HG03460 (cell line): Measurements from ENCODE around the gene TDP2.
"Not testable (repeated sequence)": the region's sequence is repeated elsewhere in the genome, so short reads cannot be mapped to it uniquely, and the experiment has no call there.

Source experiments
- ATAC-seq: cut with Tn5 transposase; IDR thresholded peaks from one replicate; pipeline ENCODE4 v1.9.1; 2021; ENCODE audit not compliant: unreplicated experiment

TDP2 gene

DNA sequence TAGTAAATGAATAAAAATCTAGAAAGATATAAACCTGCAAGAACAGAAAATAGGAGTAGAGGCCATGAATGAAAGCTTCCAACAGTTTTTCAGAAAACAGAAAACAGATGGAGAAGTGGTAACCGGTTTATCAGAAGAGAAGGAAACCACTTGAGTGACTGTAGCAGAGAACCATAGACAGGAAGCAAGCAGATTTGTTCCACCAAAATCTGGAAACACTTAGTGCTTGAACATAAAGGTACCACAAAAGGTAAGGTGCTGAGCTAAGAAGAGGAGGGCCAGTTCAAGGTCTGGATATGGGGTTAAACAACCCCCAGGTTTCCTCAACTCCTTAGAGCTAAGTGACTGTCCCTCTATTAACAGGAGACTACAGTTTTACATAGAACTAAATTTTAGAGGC is 11.5 kb downstream of the TDP2 start:
- no peak for ATAC-seq

DNA sequence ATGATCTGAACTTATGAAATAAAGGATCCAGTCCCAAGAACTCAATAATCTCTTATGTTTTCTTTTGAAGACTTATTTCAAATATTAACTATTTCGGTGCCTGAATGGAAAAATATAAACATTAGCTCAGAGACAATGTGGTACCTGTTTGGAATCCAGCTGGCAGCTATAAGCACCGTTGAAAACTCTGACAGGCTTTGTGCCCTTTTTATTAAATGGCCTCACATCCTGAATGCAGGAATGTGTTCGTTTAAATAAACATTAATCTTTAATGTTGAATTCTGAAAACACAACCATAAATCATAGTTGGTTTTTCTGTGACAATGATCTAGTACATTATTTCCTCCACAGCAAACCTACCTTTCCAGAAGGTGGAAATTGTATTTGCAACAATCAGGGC is 16.3 kb downstream of the TDP2 start:
- no peak for ATAC-seq

DNA sequence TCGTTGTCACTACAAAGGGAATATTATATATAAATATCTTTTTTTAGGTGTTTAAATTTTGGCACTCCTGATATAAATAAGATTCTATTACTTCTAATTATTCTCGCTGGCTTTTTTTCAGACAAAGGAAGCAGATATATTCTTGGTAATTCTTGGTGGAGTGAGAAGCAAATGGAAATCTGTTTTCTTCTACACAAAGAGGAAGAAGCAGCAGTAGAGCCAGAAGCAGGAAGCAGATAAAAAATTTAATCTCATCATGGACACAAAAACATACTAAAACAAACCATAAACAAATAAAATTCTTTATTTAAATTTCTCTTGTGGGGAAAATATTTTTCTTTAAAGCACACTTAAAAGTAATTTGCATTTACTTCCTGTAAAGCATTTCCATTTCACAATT is 17.0 kb downstream of the TDP2 start:
- no peak for ATAC-seq

DNA sequence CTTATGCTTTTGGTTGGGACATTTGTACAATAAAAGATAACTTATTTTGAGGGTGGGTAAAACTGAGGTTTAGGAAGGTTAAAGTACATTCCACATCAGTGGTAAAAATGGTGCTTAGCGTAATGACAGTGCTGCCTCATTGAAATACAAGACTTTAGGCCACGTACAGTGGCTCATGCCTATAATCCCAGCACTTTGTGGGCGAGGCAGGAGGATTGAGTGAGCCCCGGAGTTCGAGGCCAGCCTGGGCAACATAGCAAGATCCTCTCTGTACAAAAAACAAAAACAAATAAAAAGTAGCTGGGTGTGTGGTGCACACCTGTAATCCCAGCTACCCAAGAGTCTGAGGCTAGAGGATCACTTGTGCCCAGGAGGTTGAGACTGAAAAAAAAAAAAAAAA is 18.4 kb downstream of the TDP2 start:
- ATAC-seq = no peak

DNA sequence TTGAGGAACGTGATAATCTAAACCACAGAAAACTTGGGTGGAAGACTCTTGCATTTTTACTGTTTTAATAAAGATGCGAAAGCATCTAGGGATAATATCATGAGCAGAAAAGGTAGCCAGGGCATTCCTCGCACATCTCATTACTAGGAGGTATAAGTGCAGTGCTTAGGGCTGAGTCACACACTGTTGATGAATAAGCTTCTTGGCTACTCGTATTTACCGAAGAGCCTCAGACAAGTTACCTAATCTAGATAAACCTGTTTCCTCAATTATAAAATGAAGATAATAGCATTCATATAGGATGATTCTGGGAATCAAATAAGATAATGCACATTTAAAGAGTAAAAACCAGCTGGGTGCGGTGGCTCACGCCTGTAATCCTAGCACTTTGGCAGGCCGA is 19.9 kb downstream of the TDP2 start:
- no peak for ATAC-seq

DNA sequence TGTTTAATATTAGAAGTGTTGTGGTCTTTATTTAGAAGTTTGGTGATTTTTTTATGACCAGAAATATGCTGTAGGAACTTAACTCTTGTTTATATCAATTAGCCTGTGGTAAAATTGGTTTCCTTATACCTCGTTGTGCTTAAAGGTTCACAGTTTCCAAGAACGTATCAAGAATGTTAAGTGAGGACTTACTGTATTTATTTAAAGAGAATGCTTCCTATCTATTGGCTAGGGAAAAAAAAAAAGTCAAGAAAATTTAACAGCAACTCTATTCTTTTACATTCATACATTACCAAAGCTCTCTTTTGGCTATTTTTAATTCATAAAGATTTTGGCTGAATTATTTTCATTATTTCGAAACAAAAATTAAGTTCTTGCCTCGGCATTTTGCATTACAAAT is 22.3 kb downstream of the TDP2 start:
- no peak for ATAC-seq

DNA sequence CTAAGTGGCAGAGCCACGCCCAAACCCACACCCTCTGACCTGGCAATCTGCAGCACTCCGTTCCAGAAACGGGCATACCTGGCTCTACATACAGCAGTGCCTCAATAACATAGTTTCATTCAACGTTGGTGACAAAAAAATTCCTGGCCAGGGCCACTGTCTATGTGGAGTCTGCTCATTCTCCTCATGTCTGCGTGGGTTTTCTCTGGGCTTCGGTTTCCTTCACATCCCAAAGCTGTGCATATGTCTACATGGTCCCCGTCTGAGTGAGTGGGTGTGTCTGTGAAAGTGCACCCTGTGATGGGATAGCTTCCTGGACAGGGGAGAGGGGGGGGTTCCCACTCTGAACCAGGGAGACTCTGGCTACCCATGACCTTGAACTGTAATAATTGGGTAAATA is 22.8 kb downstream of the TDP2 start:
- ATAC-seq = no peak

DNA sequence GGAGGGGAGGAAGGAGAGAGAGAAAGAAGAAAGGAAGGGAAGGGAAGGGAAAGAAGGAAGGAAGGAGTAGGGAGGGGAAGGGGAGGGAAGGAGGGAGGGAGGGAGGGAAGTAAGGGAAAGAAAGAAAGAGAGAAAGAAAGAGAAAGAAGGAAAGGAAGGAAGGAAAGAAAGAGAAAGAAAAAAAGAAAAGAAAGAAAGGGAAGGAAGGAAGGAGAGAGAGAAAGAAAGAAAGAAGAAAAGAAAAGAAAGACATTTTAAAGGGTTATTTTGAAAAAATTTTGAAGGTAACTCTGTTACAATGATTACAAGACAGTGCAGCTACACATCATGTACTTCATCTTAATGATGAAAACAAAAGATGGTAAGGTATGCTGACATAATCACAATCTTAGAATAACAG is 24.6 kb downstream of the TDP2 start:
- no peak for ATAC-seq

DNA sequence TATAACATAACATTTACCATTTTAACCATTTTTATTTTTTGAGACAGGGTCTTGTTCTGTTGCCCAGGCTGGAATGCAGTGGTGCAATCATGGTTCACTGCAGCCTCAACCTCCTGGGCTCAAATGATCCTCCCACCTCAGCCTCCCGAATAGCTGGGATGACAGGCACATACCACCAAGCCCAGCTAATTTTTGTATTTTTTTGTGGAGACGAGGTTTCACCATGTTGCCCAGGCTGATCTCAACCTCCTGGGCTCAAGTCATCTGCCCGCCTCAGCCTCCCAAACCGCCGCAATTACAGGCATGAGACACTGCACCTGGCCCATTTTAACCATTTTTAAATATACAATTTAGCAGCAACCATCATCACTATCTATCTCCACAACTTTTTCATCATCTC is 26.1 kb downstream of the TDP2 start:
- not testable (repeated sequence) for ATAC-seq

DNA sequence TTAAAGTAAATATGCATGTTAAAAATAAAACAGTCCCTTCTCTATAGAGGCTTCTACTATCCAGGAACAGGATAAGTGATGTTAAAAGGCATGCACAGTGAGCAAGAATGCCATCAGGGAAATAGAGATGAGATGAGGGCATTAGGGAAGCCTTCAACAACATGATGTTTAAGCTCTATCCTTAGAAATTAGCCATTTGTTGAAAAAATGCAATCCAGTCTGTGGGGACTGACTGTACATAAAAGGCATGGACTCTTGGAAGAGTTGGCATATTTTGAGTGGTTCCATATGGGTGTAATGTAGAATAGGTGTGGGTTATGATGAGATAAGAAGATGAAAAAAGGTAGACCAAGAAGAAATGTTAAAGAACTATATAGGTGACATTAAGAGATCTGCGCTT is 26.5 kb downstream of the TDP2 start:
- ATAC-seq = no peak

DNA sequence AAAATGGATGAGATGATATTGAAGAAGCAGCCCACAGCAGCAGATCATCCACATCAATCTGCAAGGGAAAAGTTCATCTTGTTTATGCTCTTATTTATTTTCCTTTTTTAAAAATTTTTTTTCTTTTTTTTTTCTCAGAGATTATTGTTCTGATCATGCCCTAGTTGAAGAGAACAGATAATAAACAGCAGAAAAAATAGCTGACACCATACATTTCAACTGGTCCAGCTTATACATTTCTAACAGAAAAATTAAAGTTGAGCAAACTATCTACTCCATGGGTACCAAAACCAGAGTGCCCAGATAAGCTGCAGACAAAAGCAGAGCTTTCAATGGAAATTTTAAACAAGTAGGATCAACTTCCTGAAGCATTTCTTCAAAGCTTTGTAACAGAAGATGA is 30.0 kb downstream of the TDP2 start:
- ATAC-seq = no peak

DNA sequence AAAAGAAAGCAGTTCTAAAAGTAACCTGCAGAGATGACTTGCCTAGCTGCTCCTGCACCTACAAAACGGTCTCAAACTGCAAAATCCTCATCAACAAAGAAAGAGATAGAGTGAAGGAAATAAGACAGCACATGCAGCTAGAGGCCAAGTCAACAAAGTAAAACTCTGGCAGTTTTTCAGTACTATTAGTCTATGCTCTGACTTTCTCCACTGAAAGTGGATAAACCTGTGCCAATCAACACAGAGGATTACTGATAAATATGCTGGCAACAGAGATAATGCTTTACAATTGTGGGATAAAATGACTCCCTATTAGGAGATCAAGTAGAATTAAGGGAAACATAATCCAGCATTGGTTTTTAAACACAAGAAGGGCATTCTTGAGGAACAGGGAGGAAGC is 34.1 kb downstream of the TDP2 start:
- no peak for ATAC-seq

DNA sequence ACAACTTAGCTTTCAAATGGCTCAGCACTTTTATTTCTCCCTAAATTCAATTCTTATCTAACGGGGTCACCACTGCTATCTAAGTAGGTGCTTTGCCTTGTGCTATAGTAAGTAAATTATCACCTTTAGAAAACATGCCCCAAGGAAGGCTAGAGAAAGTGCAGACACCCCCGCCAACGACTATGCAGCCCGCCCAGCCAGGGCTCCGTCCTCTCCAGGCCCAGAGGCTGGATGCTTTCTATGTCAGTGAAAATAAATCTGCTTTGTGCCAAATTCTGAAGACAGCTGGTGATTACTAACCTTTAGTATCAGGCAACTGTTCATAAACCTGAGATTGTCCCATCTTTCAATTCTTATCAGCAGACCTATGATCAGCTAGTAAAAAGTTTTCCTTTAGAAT is 35.0 kb downstream of the TDP2 start:
- no peak for ATAC-seq

DNA sequence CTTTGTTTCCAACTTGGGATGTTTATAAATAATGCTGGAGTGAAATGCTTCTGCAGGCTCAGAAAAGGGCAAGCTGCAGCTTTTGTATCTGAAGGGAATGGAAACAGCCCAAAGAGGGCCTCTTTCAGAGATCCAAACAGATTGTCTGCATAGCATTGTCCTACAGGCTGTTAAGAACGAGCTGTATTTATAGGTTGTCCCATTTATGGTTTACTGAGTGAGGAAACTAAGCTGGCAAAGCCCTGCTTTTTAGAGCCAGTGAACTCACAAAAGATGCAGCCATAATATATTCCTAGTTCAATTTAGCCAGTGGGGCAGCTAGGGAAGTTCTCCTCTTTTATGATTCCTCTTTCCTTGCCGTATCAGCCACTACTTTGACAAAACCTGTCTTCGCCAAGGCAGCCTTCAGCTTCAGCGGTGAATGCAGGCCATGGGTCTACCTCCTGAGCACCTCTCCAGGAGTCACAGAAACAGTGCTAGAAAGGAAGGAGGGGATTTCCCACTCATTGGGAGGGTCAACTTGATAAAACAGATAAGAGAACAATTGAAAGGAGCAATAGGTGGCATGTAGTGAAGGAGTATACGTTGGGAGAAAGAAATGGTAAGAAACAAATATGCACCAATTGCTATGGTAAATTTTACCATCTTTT is 35.7 kb downstream of the TDP2 start:
- ATAC-seq = no peak

DNA sequence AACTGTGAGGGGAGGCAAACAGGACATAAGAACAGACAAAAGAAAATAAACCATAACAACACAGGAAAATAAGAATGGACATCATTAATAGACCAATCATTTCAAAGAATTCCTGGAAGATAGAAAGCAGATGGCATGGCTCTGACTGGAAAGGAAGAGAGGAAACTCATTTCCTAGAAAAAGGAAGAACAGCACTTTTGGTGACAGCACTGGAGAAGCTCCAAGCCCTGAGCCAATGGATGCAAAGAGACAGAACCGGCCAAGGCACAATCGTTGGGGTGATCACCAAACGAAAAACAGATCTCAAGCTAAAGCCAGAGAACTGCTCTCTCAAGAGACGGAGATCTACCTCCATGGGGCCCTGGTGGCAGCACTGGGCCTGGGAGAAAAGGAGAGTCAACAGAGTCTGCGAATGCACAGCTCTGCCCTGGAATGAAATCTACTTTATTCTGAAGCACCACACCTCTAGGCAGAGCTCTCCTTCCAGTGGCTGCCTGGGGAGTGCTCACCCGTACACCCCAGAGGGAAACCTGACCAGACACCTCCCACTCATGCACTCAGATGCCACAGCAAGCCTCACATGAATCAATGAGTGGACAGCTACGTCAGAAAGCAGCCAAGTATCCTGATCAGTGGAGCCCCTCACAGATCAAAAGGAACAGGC is 44.9 kb downstream of the TDP2 start:
- no peak for ATAC-seq

DNA sequence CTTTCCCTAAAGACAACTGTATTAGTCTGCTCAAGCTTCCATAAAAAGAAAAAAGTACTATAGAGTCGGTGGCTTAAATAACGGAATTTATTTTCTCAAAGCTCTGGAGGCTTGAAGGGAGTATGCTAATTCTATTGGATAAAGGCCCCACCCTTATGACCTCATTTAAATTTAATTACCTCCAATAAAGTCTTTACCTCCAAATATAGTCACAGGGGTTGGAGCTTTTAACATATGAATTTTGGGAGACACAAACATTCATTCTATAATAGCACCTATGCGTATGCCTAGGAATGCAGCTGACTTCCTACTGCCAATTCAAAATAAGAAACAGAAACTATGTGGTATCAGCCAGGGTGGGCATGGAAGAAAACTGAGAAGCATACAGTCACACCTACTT is 46.1 kb downstream of the TDP2 start:
- no peak for ATAC-seq

DNA sequence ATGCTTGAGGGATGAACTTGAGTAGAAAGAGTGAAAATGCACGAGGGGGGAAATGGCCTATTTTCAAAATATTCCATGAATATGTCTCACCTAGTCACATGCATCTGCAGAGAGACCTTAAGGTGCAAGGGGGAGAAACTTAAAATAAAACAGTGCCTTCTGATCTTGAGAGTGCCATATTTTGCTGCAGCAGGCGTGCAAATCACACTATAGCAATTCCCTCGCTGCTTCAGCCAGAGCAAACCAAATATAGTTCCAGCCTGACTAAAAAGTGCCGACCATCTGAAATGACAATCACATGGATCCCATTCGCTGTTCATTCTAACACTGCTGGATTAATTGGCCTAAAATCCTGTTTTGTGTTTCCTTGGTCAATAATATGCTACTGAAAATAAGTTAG is 47.0 kb downstream of the TDP2 start:
- no peak for ATAC-seq

DNA sequence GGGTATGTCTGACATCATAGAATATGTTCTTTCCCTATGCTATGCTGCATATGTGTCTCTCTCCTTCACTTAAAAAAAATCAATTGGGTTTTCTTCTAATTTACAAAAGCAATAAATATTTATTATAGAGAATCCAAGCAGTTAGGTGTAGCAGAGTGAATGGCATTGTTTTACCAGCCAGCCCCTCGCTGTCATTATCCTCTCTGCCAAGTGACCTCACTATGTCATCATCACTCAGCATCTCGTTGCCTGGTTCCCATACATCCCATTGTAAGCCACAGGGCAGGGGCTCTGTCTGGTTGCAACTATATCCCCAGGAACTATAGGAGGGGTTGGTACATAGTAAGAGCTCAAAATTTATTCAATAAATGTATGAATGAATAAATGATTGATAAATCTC is 52.1 kb downstream of the TDP2 start:
- no peak for ATAC-seq

DNA sequence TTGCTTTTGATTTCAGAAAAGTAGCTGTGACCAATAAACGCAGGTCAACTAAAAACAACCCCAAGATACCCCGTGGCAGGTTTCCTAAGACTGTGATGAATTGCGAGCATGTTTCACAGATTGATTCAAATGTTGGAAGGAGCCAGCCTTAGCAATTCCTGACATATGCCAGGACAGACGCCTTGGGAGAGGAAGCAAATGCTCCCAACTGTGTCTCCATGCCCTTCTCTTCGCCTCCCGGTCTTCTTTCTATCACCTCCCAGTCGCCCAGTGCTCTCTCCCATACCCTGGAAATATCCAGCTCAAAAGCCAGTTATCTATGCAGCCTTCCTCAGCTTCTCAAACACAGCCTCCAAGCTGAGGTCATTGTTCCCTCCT is 52.7 kb downstream of the TDP2 start:
- ATAC-seq = no peak

DNA sequence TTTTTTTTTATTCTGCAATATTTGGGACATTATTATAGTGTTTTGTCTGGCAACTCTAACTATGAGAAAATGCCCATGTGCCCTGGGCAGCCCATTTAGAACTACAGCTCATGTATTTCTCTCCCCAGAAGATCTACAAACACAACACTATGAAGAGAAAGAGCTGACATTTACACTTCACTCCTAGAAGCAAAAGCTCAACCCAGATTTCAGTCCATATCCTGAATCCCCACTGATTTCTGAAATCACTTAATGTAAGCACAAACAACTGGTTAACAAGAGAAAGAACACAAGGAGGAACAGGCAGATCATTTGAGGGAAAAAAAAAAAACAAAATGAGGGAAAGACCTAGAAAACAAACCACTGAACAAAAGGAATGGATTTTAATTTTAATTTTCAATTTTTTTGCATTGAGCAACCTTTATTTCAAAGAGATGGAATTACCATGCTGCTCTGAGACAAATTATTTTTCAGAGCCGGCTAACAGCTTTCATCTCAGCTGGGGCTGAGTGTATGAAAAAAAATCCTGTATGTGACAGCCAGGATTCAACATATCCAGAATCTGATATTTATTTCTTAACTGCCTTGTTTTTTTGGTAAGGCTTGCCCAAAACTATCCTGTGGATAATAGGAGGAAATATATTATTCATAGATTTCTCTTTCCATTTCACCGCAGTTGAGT is 53.2 kb downstream of the TDP2 start:
- no peak for ATAC-seq

DNA sequence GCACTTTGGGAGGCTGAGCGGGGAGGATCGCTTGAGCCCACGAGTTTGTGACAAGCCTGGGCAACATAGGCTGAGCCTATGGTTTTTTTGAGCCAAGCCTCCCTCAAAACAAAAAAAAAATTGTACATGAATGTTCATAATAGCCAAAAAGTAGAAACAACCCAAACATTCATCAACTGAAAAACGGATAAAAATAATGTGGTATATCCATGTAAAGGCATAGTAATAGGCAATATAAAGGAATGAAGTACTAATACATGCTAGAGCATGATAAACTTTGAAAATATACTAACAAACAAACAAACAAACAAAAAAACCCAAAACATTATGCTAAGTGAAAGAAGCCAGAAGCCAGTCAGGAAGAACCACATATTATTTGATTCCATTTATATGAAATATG is 56.0 kb downstream of the TDP2 start:
- no peak for ATAC-seq

DNA sequence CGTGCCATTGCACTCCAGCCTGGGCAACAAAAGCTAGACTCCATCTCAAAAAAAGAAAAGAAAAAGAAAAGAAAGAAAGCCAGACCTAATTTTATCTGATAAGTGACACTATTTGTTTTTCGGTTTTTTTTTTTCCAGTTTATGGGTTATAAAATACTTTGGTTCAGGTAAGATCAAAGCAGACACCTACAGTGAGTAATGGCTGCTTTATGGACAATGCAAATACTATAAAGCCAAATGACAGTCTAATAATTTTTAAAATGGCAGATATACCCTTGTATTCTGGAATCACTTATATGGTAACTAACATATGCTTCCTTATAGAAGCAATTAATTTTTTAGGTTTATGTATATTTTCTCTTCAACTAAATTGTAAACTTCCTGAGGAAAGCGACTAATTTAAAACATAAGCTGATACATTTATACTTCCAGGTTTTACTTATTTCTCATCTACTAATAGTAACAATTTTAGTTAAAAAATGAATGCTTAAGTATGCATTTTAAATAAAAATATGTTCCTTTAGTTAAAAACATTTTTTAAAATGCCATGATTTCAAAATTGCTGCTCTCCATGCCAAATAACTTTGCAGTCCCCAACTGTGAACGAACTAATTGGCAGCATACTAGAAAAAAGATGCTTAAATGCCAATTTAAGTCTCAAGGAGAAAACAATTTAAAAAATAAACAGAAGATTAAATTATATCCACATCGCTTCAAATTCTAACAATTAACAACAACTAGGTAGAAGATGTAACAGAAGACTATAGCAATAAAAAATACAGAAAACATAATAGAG is 59.2 kb downstream of the TDP2 start:
- ATAC-seq = no peak
